Type B pancreatic cell (in vitro differentiated cells): Measurements from ENCODE around the gene PIGC. TPM values are rescaled to one million over a fixed set of nuclear protein-coding genes. Genes with fewer than 3 reads are reported as not detected.

ENCODE experiments used
- DNase-seq: peaks from one replicate; pipeline ENCODE4 v3.0.0; 2021; ENCODE audit warnings: mixed read lengths; ENCODE audit not compliant: unreplicated experiment; ENCODE audit errors: extremely low spot score
- H3K27ac Mint-ChIP-seq: 2 replicates; pipeline ENCODE4 v1.8.0; 2021; ENCODE audit warnings: mild to moderate bottlenecking, mixed read lengths
- H3K27me3 Mint-ChIP-seq: 2 replicates; pipeline ENCODE4 v1.8.0; 2021; ENCODE audit warnings: mixed read lengths
- H3K36me3 Mint-ChIP-seq: 2 replicates; pipeline ENCODE4 v1.8.0; 2021; ENCODE audit warnings: mixed read lengths
- H3K4me1 Mint-ChIP-seq: one replicate; pipeline ENCODE4 v1.8.0; 2021; ENCODE audit warnings: mixed read lengths; ENCODE audit not compliant: unreplicated experiment
- H3K4me3 Mint-ChIP-seq: 2 replicates; pipeline ENCODE4 v1.8.0; 2021; ENCODE audit warnings: mild to moderate bottlenecking, mixed read lengths
- H3K9me3 Mint-ChIP-seq: 2 replicates; pipeline ENCODE4 v1.8.0; 2021; ENCODE audit warnings: mixed read lengths
- CTCF ChIP-seq: fragments of 200-600 bp; sonication (generic); conservative IDR thresholded peaks from 2 replicates; pipeline ENCODE4 v1.5.0; 2021; ENCODE audit warnings: antibody characterized with exemption, mild to moderate bottlenecking
- total RNA-seq: library from RNA; stranded (reverse); gene quantifications from 2 replicates; pipeline ENCODE4 v1.2.1, GENCODE V29; 2021; ENCODE audit warnings: low replicate concordance

Gene PIGC
- total RNA-seq, 1 donor from 2014 or later: 37.3 TPM

DNA sequence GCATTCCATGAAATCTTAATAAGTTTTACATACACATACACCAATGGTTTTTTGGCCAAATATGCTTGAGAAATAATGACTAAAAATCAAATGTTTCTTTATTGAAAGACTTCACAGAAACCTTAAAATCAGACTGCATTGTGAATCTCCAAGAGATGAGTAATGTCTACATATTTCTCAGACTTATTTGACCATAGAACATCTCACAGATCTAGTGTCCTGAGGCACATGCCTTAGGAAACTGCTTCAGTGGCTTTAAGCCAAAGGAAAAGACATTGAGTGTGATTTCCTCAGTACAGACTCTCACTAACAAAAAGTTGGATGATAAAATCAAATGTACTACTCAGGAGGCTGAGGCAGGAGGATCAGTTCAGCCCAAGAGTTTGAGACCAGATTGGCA is 29.5 kb downstream of the PIGC start:
- H3K36me3 Mint-ChIP-seq: peaks cover 5% of the 10 kb centered on the region
- no peak overlapping the region for H3K4me3 Mint-ChIP-seq
- peaks cover 23% of the 10 kb centered on the region for H3K4me1 Mint-ChIP-seq
- peaks cover 11% of the 10 kb centered on the region for H3K9me3 Mint-ChIP-seq
- DNase-seq: no peak
- no peak for TF ChIP-seq CTCF
- H3K27me3 Mint-ChIP-seq: no peaks in the 10 kb centered on the region
- H3K27ac Mint-ChIP-seq: no peak overlapping the region

DNA sequence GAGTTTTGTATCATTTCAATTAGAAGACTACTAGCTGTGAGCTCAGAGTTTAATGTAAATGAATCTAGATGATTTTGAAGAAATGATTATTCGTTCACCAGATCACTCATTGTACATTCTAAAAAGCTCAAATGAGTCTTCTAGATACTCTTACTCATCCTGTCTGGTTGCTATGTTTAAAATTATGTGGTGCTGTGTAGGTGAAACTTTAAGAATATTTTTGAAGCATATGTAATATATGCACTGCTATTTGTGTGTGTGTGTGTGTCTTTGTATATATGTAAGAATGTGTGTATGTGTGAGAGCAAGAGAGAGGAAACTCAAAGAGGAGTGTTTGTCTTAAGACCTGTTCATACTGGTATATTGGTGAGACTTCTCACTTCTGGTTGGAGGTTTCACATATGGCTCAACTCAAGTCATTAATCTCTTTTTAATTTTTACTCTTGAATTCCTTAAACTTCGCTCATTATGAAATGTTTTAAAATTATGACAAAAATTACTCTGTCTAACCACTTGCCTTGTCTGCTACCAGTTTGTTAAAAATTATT is 32.0 kb downstream of the PIGC start:
- no peaks in the 10 kb centered on the region for H3K27me3 Mint-ChIP-seq
- H3K9me3 Mint-ChIP-seq: peaks cover 11% of the 10 kb centered on the region
- DNase-seq: no peak
- H3K4me3 Mint-ChIP-seq: no peak overlapping the region
- H3K4me1 Mint-ChIP-seq: peaks cover 20% of the 10 kb centered on the region
- TF ChIP-seq CTCF: no peak
- H3K36me3 Mint-ChIP-seq: peaks cover 5% of the 10 kb centered on the region
- H3K27ac Mint-ChIP-seq: no peak overlapping the region

DNA sequence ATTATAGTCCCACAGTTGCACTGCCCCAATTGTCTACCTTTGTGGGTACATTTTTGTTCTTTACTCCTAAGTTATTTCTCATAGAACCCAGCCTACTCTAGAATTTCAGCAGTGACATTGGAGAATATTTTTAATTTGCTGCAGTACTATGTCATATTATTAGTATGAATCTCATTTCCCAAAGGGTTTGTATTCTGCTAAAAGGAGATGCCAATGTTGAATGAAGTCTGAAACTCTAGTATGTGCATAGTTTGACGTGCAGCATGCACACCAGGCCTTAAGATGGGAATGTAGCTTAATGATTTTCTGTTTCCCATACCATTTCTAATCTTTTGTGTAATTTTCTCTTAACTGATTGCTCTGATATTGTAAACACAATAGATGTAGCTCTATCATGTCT is 33.8 kb downstream of the PIGC start:
- H3K27me3 Mint-ChIP-seq: no peaks in the 10 kb centered on the region
- H3K9me3 Mint-ChIP-seq: peaks cover 11% of the 10 kb centered on the region
- no peak for TF ChIP-seq CTCF
- no peak overlapping the region for H3K4me3 Mint-ChIP-seq
- no peak overlapping the region for H3K27ac Mint-ChIP-seq
- no peak for DNase-seq
- H3K36me3 Mint-ChIP-seq: peaks cover 5% of the 10 kb centered on the region
- peaks cover 14% of the 10 kb centered on the region for H3K4me1 Mint-ChIP-seq

GRCh38 chr1:172408958-172409357 is 34.9 kb downstream of the PIGC start:
- Mint-ChIP-seq H3K9me3 (peaks cover 11% of the 10 kb centered on the region), H3K27ac (no peak overlapping the region), H3K4me1 (peaks cover 14% of the 10 kb centered on the region), H3K36me3 (peaks cover 5% of the 10 kb centered on the region), H3K4me3 (no peak overlapping the region), H3K27me3 (no peaks in the 10 kb centered on the region)
- DNase-seq: no peak
- TF ChIP-seq CTCF: no peak

DNA sequence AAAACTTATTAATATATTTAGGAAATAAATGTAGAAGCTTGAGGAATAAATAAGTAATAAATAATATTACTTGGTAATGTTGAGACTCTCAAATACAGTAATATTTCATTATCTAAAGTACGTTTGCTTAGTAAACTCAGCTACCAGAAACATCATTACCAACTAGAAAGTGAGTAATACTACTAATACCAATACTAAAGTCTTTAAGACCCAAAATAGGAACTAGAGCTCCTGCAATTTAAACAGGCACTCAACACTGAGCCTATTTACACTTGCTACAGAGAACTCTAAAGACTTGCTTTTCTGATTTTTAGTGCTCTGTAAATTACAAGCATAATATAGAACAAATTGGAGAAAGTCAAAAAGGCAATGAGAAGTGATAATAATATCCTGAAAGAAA is 36.9 kb downstream of the PIGC start:
- H3K9me3 Mint-ChIP-seq: no peaks in the 10 kb centered on the region

More for the DNA sequence above, 36.9 kb downstream of the PIGC start:
- no peak for DNase-seq
- no peaks in the 10 kb centered on the region for H3K27me3 Mint-ChIP-seq
- H3K4me3 Mint-ChIP-seq: no peak overlapping the region
- no peak overlapping the region for H3K27ac Mint-ChIP-seq
- peaks cover 16% of the 10 kb centered on the region for H3K4me1 Mint-ChIP-seq
- no peak for TF ChIP-seq CTCF
- peaks cover 3% of the 10 kb centered on the region for H3K36me3 Mint-ChIP-seq
